HEK293T (cell line): Measurements from ENCODE around the gene RFX4.

ENCODE experiments used
- CTCF ChIA-PET: fragments of 350-600 bp; formaldehyde crosslinking; extraction: SDS; loops from one replicate; lab custom pipeline; 2021; ENCODE audit warnings: antibody characterized with exemption, inconsistent platforms; lab: Yijun Ruan, JAX
- POLR2A ChIA-PET: fragments of 350-600 bp; formaldehyde crosslinking; extraction: SDS; loops from one replicate; lab custom pipeline; 2020; ENCODE audit warnings: antibody characterized with exemption, inconsistent platforms; lab: Yijun Ruan, JAX
- DNase-seq: peaks from one replicate; pipeline ENCODE4 v3.0.0; 2012; ENCODE audit warnings: mixed read lengths; ENCODE audit errors: extremely low spot score
- ARNT ChIP-seq: fragments of 450-650 bp; IDR thresholded peaks from 2 replicates; pipeline ENCODE4 v1.6.1; 2017; ENCODE audit warnings: mild to moderate bottlenecking
- BHLHE40 ChIP-seq: fragments of 450-650 bp; IDR thresholded peaks from 2 replicates; pipeline ENCODE4 v1.6.1; 2016; ENCODE audit warnings: mild to moderate bottlenecking, moderate library complexity, borderline replicate concordance
- CTBP1 ChIP-seq: fragments of 450-650 bp; IDR thresholded peaks from 2 replicates; pipeline ENCODE4 v1.6.1; 2016; ENCODE audit warnings: borderline replicate concordance
- ELF4 ChIP-seq: fragments of 450-650 bp; IDR thresholded peaks from 2 replicates; pipeline ENCODE4 v1.6.1; 2017; ENCODE audit warnings: antibody characterized with exemption
- FOXA1 ChIP-seq: fragments of 450-650 bp; IDR thresholded peaks from 2 replicates; pipeline ENCODE4 v1.6.1; 2016; ENCODE audit warnings: mild to moderate bottlenecking
- FOXK2 ChIP-seq: fragments of 450-650 bp; IDR thresholded peaks from 2 replicates; pipeline ENCODE4 v1.6.1; 2016; ENCODE audit warnings: mild to moderate bottlenecking
- FOXM1 ChIP-seq: fragments of 450-650 bp; IDR thresholded peaks from 2 replicates; pipeline ENCODE4 v1.6.1; 2017; ENCODE audit warnings: mild to moderate bottlenecking, borderline replicate concordance
- HDGF ChIP-seq: fragments of 450-650 bp; IDR thresholded peaks from 2 replicates; pipeline ENCODE4 v1.6.1; 2017; ENCODE audit warnings: antibody characterized with exemption, borderline replicate concordance
- L3MBTL2 ChIP-seq: fragments of 450-650 bp; conservative IDR thresholded peaks from 2 replicates; pipeline ENCODE4 v1.6.1; 2016; ENCODE audit warnings: mild to moderate bottlenecking
- LEF1 ChIP-seq: fragments of 450-650 bp; IDR thresholded peaks from 2 replicates; pipeline ENCODE4 v1.6.1; 2017; ENCODE audit warnings: mild to moderate bottlenecking, borderline replicate concordance
- NFRKB ChIP-seq: fragments of 450-650 bp; IDR thresholded peaks from 2 replicates; pipeline ENCODE4 v1.6.1; 2016; ENCODE audit warnings: mild to moderate bottlenecking, moderate library complexity
- PKNOX1 ChIP-seq: fragments of 450-650 bp; IDR thresholded peaks from 2 replicates; pipeline ENCODE4 v1.6.1; 2016
- SP1 ChIP-seq: fragments of 450-650 bp; IDR thresholded peaks from 2 replicates; pipeline ENCODE4 v1.6.1; 2017
- SUZ12 ChIP-seq: fragments of 450-650 bp; IDR thresholded peaks from 2 replicates; pipeline ENCODE4 v1.6.1; 2016; ENCODE audit warnings: mild to moderate bottlenecking
- TARDBP ChIP-seq: fragments of 450-650 bp; IDR thresholded peaks from 2 replicates; pipeline ENCODE4 v1.6.1; 2016
- ZNF384 ChIP-seq: fragments of 450-650 bp; IDR thresholded peaks from 2 replicates; pipeline ENCODE4 v1.6.1; 2016

Gene RFX4

GRCh38 chr12:106782619-106783018, 199.8 kb downstream of the RFX4 start:
- TF ChIP-seq SP1 (no peak), FOXM1 (no peak), CTBP1 (no peak)
- ChIA-PET CTCF (no interaction called here), POLR2A (no interaction called here)
- DNase-seq: no peak

- ChIA-PET CTCF (no interaction called here), POLR2A (no interaction called here)
- TF ChIP-seq ELF4 (no peak), FOXM1 (no peak), TARDBP (no peak), HDGF (no peak), SUZ12 (no peak)
- no peak for DNase-seq
These were observed 200.7 kb downstream of the RFX4 start for GRCh38 chr12:106783515-106783914.

DNA sequence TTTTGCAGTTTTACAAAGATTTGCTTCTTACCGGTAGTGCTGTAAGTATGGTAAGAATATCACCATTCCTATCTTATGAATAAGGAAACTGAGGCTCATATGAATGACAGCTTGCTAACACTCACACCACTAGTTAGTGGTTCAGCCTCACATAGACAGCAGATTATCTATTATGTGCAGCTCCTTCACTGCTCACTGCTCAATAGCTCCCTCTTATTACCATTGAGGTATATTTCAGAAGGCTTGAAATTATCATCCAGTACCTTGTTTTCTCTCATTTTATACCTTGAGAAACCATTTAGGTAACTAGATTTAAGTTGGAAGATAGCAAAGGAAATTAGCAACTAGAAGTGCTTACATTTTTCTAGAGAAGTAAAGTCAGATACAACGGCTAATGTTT, 207.2 kb downstream of the RFX4 start:
- ChIA-PET CTCF (no interaction called here), POLR2A (no interaction called here)
- no peak for TF ChIP-seq PKNOX1
- TF ChIP-seq ZNF384: no peak
- no peak for TF ChIP-seq FOXM1
- no peak for TF ChIP-seq HDGF
- TF ChIP-seq L3MBTL2: no peak
- no peak for TF ChIP-seq SUZ12
- TF ChIP-seq CTBP1: no peak
- no peak for TF ChIP-seq ELF4
- TF ChIP-seq LEF1: no peak
- no peak for TF ChIP-seq NFRKB
- no peak for TF ChIP-seq BHLHE40
- no peak for TF ChIP-seq FOXA1
- DNase-seq: no peak

GRCh38 chr12:106791531-106791930, 208.7 kb downstream of the RFX4 start:
- CTCF ChIA-PET: no interaction called here
- no peak for DNase-seq
- POLR2A ChIA-PET: no interaction called here
- TF ChIP-seq FOXK2 (no peak), ZNF384 (no peak), SUZ12 (no peak), NFRKB (no peak), CTBP1 (no peak), L3MBTL2 (no peak), ARNT (no peak), SP1 (no peak), FOXM1 (no peak), LEF1 (no peak)

GRCh38 chr12:106794369-106794768, 211.6 kb downstream of the RFX4 start:
- TF ChIP-seq BHLHE40 (no peak), FOXA1 (no peak), LEF1 (no peak), ELF4 (no peak), FOXK2 (no peak), FOXM1 (no peak), ARNT (no peak), CTBP1 (no peak), NFRKB (no peak), PKNOX1 (no peak), TARDBP (no peak), HDGF (no peak), ZNF384 (no peak), L3MBTL2 (no peak), SUZ12 (no peak), SP1 (no peak)
- POLR2A ChIA-PET: no interaction called here

DNA sequence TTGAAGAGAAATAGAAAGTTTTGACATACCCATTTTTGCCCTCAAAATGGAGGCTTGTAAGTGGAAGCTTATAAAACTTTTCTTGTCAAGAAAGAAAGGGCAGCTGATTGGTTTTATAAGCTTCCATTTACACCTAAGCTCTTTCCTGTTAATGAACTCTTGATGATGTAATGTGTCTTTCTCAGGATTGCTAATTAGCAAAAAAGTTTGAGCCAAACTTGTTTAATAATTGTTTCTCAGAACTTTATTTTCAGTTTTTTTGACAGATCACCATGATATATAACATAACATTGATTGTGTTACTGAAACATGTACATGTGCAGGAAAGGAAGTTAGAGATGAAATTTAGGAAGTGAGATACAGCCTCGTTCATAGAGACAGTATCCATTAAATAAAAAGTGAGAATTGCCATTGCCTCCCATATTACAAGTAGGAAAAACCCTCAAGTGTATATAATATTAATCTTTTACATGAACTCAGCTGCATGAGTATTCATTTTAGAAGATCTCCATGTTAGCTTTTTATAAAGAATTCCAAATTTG, 218.4 kb downstream of the RFX4 start:
- DNase-seq: no peak
- no peak for TF ChIP-seq NFRKB
- no peak for TF ChIP-seq HDGF
- TF ChIP-seq ARNT: no peak
- no peak for TF ChIP-seq ELF4
- no peak for TF ChIP-seq SP1
- TF ChIP-seq TARDBP: no peak
- TF ChIP-seq CTBP1: no peak
- TF ChIP-seq PKNOX1: no peak
- no peak for TF ChIP-seq LEF1
- no peak for TF ChIP-seq BHLHE40
- TF ChIP-seq L3MBTL2: no peak
- no peak for TF ChIP-seq FOXA1
- TF ChIP-seq FOXK2: no peak
- no peak for TF ChIP-seq ZNF384
- TF ChIP-seq FOXM1: no peak
- TF ChIP-seq SUZ12: no peak
- POLR2A ChIA-PET: interaction anchor here (1.0 kb wide), 1 partner anchor 443 kb away, joined by 3 read pairs; the partner anchor contains the start of gene POLR3B
- CTCF ChIA-PET: no interaction called here

More at GRCh38 chr12:106794369-106794768, 211.6 kb downstream of the RFX4 start:
- CTCF ChIA-PET: no interaction called here
- DNase-seq: no peak
